Endothelial cell of umbilical vein (primary cell): ENCODE data around the gene ABHD5. TPM values are rescaled to one million over a fixed set of nuclear protein-coding genes. Genes with fewer than 3 reads are reported as not detected.

Source experiments
- BruUV-seq: library from RNA; stranded (reverse); fragments of 400-500 nt; replicated peaks from 2 replicates; lab custom pipeline; 2021; lab: Mats Ljungman, UMichigan
- CTCF ChIA-PET: fragments of 300-600, 350-600 bp; sonication (Branson Sonifier 250); formaldehyde crosslinking; loops from one replicate; lab custom pipeline; 2021; ENCODE audit warnings: antibody characterized with exemption, inconsistent platforms; lab: Charles Lee
- POLR2A ChIA-PET: fragments of 300-600, 350-600 bp; sonication (Branson Sonifier 250); formaldehyde crosslinking; loops from one replicate; lab custom pipeline; 2021; ENCODE audit warnings: antibody characterized with exemption, inconsistent platforms; lab: Charles Lee
- DNase-seq: peaks from one replicate; pipeline ENCODE4 v3.0.0-alpha.2; 2011; ENCODE audit warnings: low read depth, low spot score
- FAIRE-seq: peaks from 2 replicates; lab custom pipeline; 2011; peaks lifted over from hg19 to GRCh38; lab: Jason Lieb, UNC
- H2AFZ ChIP-seq: 2 replicates; pipeline ENCODE4 v1.6.0; 2012; ENCODE audit warnings: low read depth, low read length, control low read depth, inconsistent platforms
- H3K27ac ChIP-seq: 2 replicates; pipeline ENCODE4 v1.5.1; 2011; ENCODE audit warnings: low read depth, mild to moderate bottlenecking, control low read depth, low read length, moderate library complexity; ENCODE audit not compliant: insufficient read depth
- H3K27me3 ChIP-seq, 2 experiments: 2 replicates each; pipeline versions ENCODE4 v1.6.0 to v1.6.1; 2011; ENCODE audit warnings: low read length in 2 of 2, mixed read lengths in 1 of 2; ENCODE audit not compliant: control insufficient read depth in 2 of 2, insufficient read depth in 2 of 2
- H3K36me3 ChIP-seq, 2 experiments: 2 replicates in 1 of 2; 3 replicates in 1 of 2; pipeline ENCODE4 v1.5.1; 2011; ENCODE audit warnings: low read length in 2 of 2, mild to moderate bottlenecking in 1 of 2, moderate library complexity in 1 of 2; ENCODE audit not compliant: control insufficient read depth in 2 of 2, insufficient read depth in 2 of 2; ENCODE audit errors: extremely low read depth in 1 of 2
- H3K4me1 ChIP-seq: 3 replicates; pipeline ENCODE4 v1.5.1; 2011; ENCODE audit warnings: mild to moderate bottlenecking, low read length; ENCODE audit not compliant: control insufficient read depth, insufficient read depth; ENCODE audit errors: extremely low read depth
- H3K4me2 ChIP-seq: 2 replicates; pipeline ENCODE4 v1.6.1; 2011; ENCODE audit warnings: low read length, control low read depth, mixed read lengths; ENCODE audit not compliant: insufficient read depth
- H3K4me3 ChIP-seq, 3 experiments: fragments of 200-600 bp in 1 of 3; sonication (generic), shearing (Covaris generic) in 1 of 3; replicated peaks in 1 of 3; 2 replicates each; pipeline ENCODE4 v1.5.1; 2011 to 2016; ENCODE audit warnings: control low read depth in 3 of 3, low read length in 3 of 3, mild to moderate bottlenecking in 2 of 3, inconsistent platforms in 1 of 3, low read depth in 1 of 3, moderate library complexity in 1 of 3; ENCODE audit not compliant: insufficient read depth in 1 of 3
- H3K79me2 ChIP-seq: 2 replicates; pipeline ENCODE4 v1.6.0; 2012; ENCODE audit warnings: low read length, inconsistent platforms; ENCODE audit not compliant: control insufficient read depth, insufficient read depth
- H3K9ac ChIP-seq: replicated peaks from 2 replicates; pipeline ENCODE3; 2011; ENCODE audit warnings: low read length, control low read depth; ENCODE audit not compliant: insufficient read depth; ENCODE audit errors: extremely low read depth
- H3K9me1 ChIP-seq: replicated peaks from 3 replicates; pipeline ENCODE4 v1.6.0; 2011; ENCODE audit warnings: mild to moderate bottlenecking, low read length; ENCODE audit not compliant: control insufficient read depth, insufficient read depth; ENCODE audit errors: extremely low read depth
- H3K9me3 ChIP-seq: replicated peaks from 2 replicates; pipeline ENCODE4 v1.5.1; 2012; ENCODE audit warnings: low read length, inconsistent platforms; ENCODE audit not compliant: control insufficient read depth, insufficient read depth
- H4K20me1 ChIP-seq: replicated peaks from 2 replicates; pipeline ENCODE3; 2011; ENCODE audit warnings: mild to moderate bottlenecking, low read length; ENCODE audit not compliant: control insufficient read depth, insufficient read depth; ENCODE audit errors: extremely low read depth
- EZH2 ChIP-seq: IDR thresholded peaks from 2 replicates; pipeline ENCODE4 v1.6.1; 2012; ENCODE audit warnings: borderline replicate concordance, low read depth, mild to moderate bottlenecking, moderate library complexity, low read length, inconsistent platforms; ENCODE audit not compliant: severe bottlenecking
- FOS ChIP-seq: IDR thresholded peaks from 2 replicates; pipeline ENCODE4 v1.6.1; 2011; ENCODE audit warnings: mild to moderate bottlenecking, low read length, moderate library complexity, borderline replicate concordance; ENCODE audit not compliant: insufficient read depth
- GATA2 ChIP-seq: IDR thresholded peaks from 2 replicates; pipeline ENCODE4 v1.7.0; 2011; ENCODE audit warnings: low read depth, mild to moderate bottlenecking, moderate library complexity, mixed read lengths, low read length; ENCODE audit not compliant: insufficient read length, insufficient read depth
- JUN ChIP-seq: IDR thresholded peaks from 2 replicates; pipeline ENCODE4 v1.6.1; 2011; ENCODE audit warnings: borderline replicate concordance, low read depth; ENCODE audit not compliant: insufficient read length, insufficient read depth
- MYC ChIP-seq: IDR thresholded peaks from one replicate; pipeline ENCODE4 v1.6.1; 2011; ENCODE audit warnings: mild to moderate bottlenecking, low read depth, low read length
- POLR2A ChIP-seq: IDR thresholded peaks from 2 replicates; pipeline ENCODE4 v1.6.1; 2012; ENCODE audit warnings: low read depth, mild to moderate bottlenecking, control low read depth, low read length
- POLR2AphosphoS5 ChIP-seq: IDR thresholded peaks from 2 replicates; pipeline ENCODE4 v1.6.1; 2012; ENCODE audit warnings: low read depth, mild to moderate bottlenecking, control low read depth, low read length, moderate library complexity; ENCODE audit not compliant: insufficient read depth
- dilution Hi-C: fragments of 300-500 bp; cut with MboI; formaldehyde crosslinking; loops from one replicate; pipeline ENCODE4 v1.15.0; 2019; ENCODE audit warnings: low sequenced_read_pairs; ENCODE audit not compliant: extremely low pct_ligation_motif_present
- intact Hi-C: fragments of 100-400 bp; cut with micrococcal nuclease; formaldehyde crosslinking; loops from one replicate; pipeline ENCODE4 v1.10.0; 2022
- polyA plus RNA-seq, 4 experiments: library from polyadenylated mRNA; depleted of rRNA in 3 of 4; stranded (reverse) in 3 of 4; unstranded in 1 of 4; fragments of >200 nt; gene quantifications; 2 replicates each; pipeline versions ENCODE4 v1.2.1 to v1.2.3, GENCODE V29; 2011 to 2012; ENCODE audit warnings: missing spikeins in 1 of 4
- total RNA-seq: library from RNA; stranded (reverse); gene quantifications from 2 replicates; pipeline ENCODE4 v1.2.3, GENCODE V29; 2021
- TF ChIP-seq, protein P1 (sequence below): IDR thresholded peaks from 2 replicates; pipeline ENCODE4 v1.6.1; 2011; ENCODE audit not compliant: insufficient read depth, insufficient read length
- TF ChIP-seq, protein P2 (sequence below), 2 donors: IDR thresholded peaks; 1 replicate in 1 of 2; 2 replicates in 1 of 2; pipeline ENCODE4 v1.5.1; 2011; ENCODE audit warnings: low read length in 2 of 2, mild to moderate bottlenecking in 2 of 2, moderate library complexity in 2 of 2, control low read depth in 1 of 2, inconsistent platforms in 1 of 2, low read depth in 1 of 2; ENCODE audit not compliant: insufficient read depth in 1 of 2; ENCODE audit errors: extremely low read depth in 1 of 2

The ABHD5 gene
- total and polyA plus RNA-seq, 2 donors (not counting 3 experiments of a cell fraction or from before 2014, with no cell fraction given): 10.0 to 21.2 TPM

DNA sequence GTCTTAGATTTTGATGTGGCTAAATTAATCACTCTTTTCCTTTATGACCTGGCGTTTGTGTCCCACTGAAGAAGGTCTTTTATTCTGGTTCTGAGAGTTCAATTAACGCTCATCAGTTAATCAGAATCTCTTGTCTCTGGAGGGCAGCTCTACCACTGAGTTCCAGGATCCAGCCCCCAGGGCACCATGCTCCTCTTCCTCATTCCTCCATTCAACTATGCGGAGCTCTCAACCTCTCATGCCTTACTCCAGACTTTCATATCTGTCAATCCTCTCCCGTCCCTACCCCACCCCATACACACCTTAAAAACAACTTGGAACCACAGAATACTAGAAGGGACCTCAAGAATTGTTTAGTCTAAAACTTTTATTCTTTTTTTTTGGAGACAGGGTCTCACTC, 4.8 kb upstream of the ABHD5 start:
- H3K9ac ChIP-seq: no peak overlapping the region
- no peak overlapping the region for H3K27ac ChIP-seq
- intact Hi-C loops (no loop called here), dilution Hi-C loops (no loop called here)
- H4K20me1 ChIP-seq: no peaks in the 10 kb centered on the region
- BruUV-seq: no TSS peak
- H3K79me2 ChIP-seq: no peaks in the 10 kb centered on the region
- TF ChIP-seq POLR2A (no peak), GATA2 (no peak), FOS (no peak), MYC (no peak), EZH2 (no peak), POLR2AphosphoS5 (no peak), JUN (no peak)
- TF ChIP-seq, protein P1, sequence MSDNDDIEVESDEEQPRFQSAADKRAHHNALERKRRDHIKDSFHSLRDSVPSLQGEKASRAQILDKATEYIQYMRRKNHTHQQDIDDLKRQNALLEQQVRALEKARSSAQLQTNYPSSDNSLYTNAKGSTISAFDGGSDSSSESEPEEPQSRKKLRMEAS: no peak
- TF ChIP-seq, protein P2, sequence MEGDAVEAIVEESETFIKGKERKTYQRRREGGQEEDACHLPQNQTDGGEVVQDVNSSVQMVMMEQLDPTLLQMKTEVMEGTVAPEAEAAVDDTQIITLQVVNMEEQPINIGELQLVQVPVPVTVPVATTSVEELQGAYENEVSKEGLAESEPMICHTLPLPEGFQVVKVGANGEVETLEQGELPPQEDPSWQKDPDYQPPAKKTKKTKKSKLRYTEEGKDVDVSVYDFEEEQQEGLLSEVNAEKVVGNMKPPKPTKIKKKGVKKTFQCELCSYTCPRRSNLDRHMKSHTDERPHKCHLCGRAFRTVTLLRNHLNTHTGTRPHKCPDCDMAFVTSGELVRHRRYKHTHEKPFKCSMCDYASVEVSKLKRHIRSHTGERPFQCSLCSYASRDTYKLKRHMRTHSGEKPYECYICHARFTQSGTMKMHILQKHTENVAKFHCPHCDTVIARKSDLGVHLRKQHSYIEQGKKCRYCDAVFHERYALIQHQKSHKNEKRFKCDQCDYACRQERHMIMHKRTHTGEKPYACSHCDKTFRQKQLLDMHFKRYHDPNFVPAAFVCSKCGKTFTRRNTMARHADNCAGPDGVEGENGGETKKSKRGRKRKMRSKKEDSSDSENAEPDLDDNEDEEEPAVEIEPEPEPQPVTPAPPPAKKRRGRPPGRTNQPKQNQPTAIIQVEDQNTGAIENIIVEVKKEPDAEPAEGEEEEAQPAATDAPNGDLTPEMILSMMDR (IDR thresholded peaks at IDR 0.05; ENCODE audit: extremely low read depth in 1 of 2, insufficient read depth in 1 of 2, low read depth in 1 of 2, low read length in 2 of 2): no peak
- no peak overlapping the region for H3K4me3 ChIP-seq
- H3K36me3 ChIP-seq: no peaks in the 10 kb centered on the region
- no peak for FAIRE-seq
- peaks cover 4% of the 10 kb centered on the region for H3K4me1 ChIP-seq
- CTCF ChIA-PET: interaction anchor here (1.2 kb wide), 1 partner anchor 12 kb away, joined by 4 read pairs; no protein-coding TSS in a partner anchor
- no peaks in the 10 kb centered on the region for H3K9me3 ChIP-seq
- H3K9me1 ChIP-seq: no peaks in the 10 kb centered on the region
- peaks cover 0 to 1% of the 10 kb centered on the region in 2 experiments for H3K27me3 ChIP-seq
- no peak for DNase-seq
- POLR2A ChIA-PET: no interaction called here
- no peak overlapping the region for H3K4me2 ChIP-seq
- H2AFZ ChIP-seq: no peak overlapping the region
